ENCODE results near the gene VEPH1.

DNA sequence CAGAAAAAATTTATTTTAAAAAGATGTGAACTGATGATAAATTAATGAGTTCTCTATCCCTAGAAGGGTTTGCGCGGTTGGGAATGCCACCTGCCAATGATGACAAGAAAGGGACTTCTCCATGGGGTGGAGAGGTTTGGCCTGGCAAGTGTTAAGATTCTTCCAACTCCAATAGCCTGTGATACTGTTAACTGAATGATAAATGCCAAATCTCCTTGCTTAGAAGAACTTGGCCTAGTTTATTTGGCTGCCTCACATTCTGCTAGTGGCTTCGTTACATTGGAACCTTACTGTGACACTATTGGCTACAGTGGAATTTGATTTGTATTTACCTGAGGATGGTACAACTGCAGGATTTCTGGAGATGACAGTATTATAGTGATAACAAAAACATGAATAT, 251.5 kb downstream of the VEPH1 start:
- TF ChIP-seq POLR2A (IDR thresholded peaks at IDR 0.05), result no peak
- TF ChIP-seq, protein P1, sequence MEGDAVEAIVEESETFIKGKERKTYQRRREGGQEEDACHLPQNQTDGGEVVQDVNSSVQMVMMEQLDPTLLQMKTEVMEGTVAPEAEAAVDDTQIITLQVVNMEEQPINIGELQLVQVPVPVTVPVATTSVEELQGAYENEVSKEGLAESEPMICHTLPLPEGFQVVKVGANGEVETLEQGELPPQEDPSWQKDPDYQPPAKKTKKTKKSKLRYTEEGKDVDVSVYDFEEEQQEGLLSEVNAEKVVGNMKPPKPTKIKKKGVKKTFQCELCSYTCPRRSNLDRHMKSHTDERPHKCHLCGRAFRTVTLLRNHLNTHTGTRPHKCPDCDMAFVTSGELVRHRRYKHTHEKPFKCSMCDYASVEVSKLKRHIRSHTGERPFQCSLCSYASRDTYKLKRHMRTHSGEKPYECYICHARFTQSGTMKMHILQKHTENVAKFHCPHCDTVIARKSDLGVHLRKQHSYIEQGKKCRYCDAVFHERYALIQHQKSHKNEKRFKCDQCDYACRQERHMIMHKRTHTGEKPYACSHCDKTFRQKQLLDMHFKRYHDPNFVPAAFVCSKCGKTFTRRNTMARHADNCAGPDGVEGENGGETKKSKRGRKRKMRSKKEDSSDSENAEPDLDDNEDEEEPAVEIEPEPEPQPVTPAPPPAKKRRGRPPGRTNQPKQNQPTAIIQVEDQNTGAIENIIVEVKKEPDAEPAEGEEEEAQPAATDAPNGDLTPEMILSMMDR (IDR thresholded peaks at IDR 0.05 in 4 of 5, conservative IDR thresholded peaks at IDR 0.05 in 1 of 5), result no peak

Measured in gastrocnemius medialis (tissue), 4 donors.